Uterus (tissue), 2 donors: ENCODE results near the gene SNU13.

Source experiments
- CTCF ChIP-seq, 4 experiments: fragments of 200-600 bp in 2 of 4; fragments of 450-650 bp in 2 of 4; sonication (generic) in 2 of 4; IDR thresholded peaks; one replicate each; pipeline ENCODE4 v1.5.1; 2016 to 2019; ENCODE audit warnings: antibody characterized with exemption in 4 of 4, mild to moderate bottlenecking in 2 of 4, moderate library complexity in 1 of 4
- POLR2A ChIP-seq, 2 donors: fragments of 450-650 bp; IDR thresholded peaks; one replicate each; pipeline ENCODE4 v1.6.1; 2016; ENCODE audit warnings: antibody characterized with exemption in 2 of 2, mild to moderate bottlenecking in 1 of 2, moderate library complexity in 1 of 2

DNA sequence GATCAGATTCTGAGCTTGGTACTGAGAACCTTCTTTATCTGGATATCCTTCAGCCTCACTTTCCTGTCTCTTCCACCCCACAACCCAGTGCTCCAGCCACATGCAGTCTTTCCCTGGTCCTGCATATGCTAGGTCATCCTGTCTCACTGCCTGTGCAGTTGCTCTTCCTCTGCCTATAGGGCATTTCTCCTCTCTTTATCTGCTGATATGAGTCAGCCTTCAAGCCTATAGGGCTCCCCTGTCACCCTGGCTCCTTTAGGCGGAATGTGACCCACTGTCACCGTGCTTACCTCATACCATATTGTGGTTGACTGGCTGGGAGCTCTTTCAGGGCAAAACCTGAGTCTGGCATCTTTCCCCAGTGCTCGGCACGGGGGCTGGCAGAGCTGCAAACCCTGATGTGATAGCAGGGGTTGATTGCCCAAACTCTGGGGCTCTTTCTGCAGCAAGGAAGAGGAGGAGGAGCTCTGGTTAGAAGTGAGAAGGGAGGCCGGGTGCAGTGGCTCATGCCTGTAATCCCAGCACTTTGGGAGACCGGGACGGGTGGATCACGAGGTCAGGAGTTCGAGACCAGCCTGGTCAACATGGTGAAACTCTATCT, 36.9 kb upstream of the SNU13 start:
- TF ChIP-seq POLR2A (IDR thresholded peaks at IDR 0.05) (no peak), CTCF (IDR thresholded peaks at IDR 0.05) (no peak)
